Cardiac fibroblast (primary cell): ENCODE results near the gene CARD11.

Experiments
- DNase-seq, 2 donors: peaks; one replicate each; pipeline versions ENCODE4 v3.0.0 to v3.0.0-alpha.2; 2010; ENCODE audit warnings: low read depth in 2 of 2
- H3K4me3 ChIP-seq, 2 donors: replicated peaks in 1 of 2; 1 replicate in 1 of 2; 2 replicates in 1 of 2; pipeline ENCODE4 v1.5.1; 2011; ENCODE audit warnings: low read depth in 2 of 2, low read length in 2 of 2, mild to moderate bottlenecking in 2 of 2, moderate library complexity in 1 of 2
- TF ChIP-seq, protein P1 (sequence below): IDR thresholded peaks from one replicate; pipeline ENCODE4 v1.5.1; 2011; ENCODE audit warnings: low read depth, mild to moderate bottlenecking, low read length, inconsistent platforms

CARD11 gene

DNA sequence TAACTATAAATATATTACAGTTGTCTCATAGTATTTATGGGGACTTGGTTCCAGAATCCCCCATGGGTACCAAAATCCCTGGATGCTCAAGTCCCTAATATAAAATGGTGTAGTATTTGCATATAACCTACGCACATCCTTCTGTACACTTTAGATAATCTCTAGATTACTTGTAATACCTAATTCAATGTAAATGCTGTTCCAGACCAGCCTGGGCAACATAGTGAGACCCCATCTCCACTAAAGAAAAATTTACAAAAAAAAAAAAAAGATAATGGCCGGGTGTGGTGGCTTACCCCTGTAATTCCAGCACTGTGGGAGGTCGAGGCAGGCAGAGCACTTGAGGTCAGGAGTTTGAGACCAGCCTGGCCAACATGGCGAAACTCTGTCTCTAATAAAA is 182.2 kb downstream of the CARD11 start:
- TF ChIP-seq, protein P1, sequence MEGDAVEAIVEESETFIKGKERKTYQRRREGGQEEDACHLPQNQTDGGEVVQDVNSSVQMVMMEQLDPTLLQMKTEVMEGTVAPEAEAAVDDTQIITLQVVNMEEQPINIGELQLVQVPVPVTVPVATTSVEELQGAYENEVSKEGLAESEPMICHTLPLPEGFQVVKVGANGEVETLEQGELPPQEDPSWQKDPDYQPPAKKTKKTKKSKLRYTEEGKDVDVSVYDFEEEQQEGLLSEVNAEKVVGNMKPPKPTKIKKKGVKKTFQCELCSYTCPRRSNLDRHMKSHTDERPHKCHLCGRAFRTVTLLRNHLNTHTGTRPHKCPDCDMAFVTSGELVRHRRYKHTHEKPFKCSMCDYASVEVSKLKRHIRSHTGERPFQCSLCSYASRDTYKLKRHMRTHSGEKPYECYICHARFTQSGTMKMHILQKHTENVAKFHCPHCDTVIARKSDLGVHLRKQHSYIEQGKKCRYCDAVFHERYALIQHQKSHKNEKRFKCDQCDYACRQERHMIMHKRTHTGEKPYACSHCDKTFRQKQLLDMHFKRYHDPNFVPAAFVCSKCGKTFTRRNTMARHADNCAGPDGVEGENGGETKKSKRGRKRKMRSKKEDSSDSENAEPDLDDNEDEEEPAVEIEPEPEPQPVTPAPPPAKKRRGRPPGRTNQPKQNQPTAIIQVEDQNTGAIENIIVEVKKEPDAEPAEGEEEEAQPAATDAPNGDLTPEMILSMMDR, result no peak
- DNase-seq, result no peak
- H3K4me3 ChIP-seq, result no peak overlapping the region

DNA sequence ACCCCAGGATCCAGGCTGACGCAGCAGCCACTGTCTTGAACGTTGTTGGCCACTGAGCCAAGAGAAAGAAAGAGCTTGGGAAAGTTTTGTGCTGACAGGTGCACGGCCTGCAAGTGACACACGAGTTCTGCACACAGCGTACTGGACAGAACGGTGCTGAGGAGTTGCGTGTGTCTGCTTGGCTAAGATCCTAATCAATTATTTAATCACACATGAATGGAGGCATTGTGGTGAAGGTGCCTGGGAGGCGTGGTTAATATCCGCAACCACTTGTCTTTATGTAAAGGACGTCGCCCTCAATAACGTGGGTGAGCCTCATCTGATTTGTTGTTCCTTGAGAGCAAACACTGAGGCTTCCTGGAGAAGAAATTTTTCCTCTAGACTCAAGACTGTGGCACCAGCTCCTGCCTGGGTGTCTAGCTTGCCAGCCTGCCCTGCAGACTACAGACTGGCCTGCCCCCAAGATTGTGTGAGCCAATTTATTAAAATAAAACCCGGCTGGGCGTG is 183.0 kb downstream of the CARD11 start:
- no peak overlapping the region for H3K4me3 ChIP-seq
- DNase-seq, result no peak

DNA sequence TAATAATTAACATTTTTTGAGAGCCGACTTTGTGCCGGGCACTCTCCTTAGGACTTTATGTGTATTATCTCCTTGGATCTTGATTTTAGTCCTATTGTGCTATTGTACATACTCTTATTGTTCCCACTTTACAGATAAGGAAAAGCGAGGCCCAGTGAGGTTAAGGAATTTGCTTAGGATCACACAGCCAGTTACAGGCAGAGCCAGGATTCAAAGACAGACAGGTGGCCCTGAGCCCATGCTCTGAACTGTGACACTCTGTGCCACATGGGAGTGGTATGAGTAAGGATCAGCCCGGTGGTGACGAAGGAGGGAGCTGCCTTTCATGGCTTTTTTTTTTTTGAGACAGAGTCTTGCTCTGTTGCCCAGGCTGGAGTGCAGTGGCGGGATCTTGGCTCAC is 183.7 kb downstream of the CARD11 start:
- no peak overlapping the region for H3K4me3 ChIP-seq
- TF ChIP-seq, protein P1, result no peak
- DNase-seq, result no peak

More for the DNA sequence above, 183.0 kb downstream of the CARD11 start:
- TF ChIP-seq, protein P1, result no peak

- no peak overlapping the region for H3K4me3 ChIP-seq
- no peak for DNase-seq
- TF ChIP-seq, protein P1, result no peak
These were observed 185.0 kb downstream of the CARD11 start for GRCh38 chr7:2858621-2859020.

GRCh38 chr7:2856388-2857169 is 187.1 kb downstream of the CARD11 start:
- peak; percentile 38 to 42 for DNase-seq
- TF ChIP-seq, protein P1, result no peak
- H3K4me3 ChIP-seq, result no peak overlapping the region
